Caki2 (cell line): Measurements from ENCODE around the gene TPSB2. TPM values are rescaled to one million over a fixed set of nuclear protein-coding genes. Genes with fewer than 3 reads are reported as not detected.
"Not testable (repeated sequence)": the region's sequence is repeated elsewhere in the genome, so short reads cannot be mapped to it uniquely, and the experiment has no call there.

Source experiments
- DNase-seq: peaks from one replicate; pipeline ENCODE4 v3.0.0-alpha.2; 2015; ENCODE audit warnings: low read depth
- in situ Hi-C: cut with HindIII; loops from 2 replicates; pipeline ENCODE4 v1.10.0; 2016; ENCODE audit warnings: low sequenced_read_pairs, low pct_unique_long_range_greater_than_20kb, mixed read lengths
- total RNA-seq: library from RNA; depleted of rRNA; stranded (reverse); fragments of >200 nt; shearing (Covaris generic); gene quantifications from 2 replicates; pipeline ENCODE4 v1.2.3, GENCODE V29; 2014; ENCODE audit warnings: low replicate concordance

The TPSB2 gene
- total RNA-seq, 1 experiment from 2014 or later, result not detected

- in situ Hi-C loops, DNase-seq: not testable (repeated sequence)
Measured at GRCh38 chr16:1247903-1248537, 18.0 kb upstream of the TPSB2 start.

- in situ Hi-C loops, result no loop called here
- DNase-seq, result no peak
Measured at GRCh38 chr16:1245452-1246020, 15.6 kb upstream of the TPSB2 start.

- DNase-seq, result no peak
- in situ Hi-C loops, result no loop called here
Measured at GRCh38 chr16:1244881-1245280, 14.9 kb upstream of the TPSB2 start.

GRCh38 chr16:1243907-1244850 lies 14.2 kb upstream of the TPSB2 start:
- DNase-seq, in situ Hi-C loops: not testable (repeated sequence)

GRCh38 chr16:1243363-1243762 lies 13.4 kb upstream of the TPSB2 start:
- in situ Hi-C loops, DNase-seq: not testable (repeated sequence)

GRCh38 chr16:1241081-1241480 lies 11.1 kb upstream of the TPSB2 start:
- DNase-seq, in situ Hi-C loops: not testable (repeated sequence)

- in situ Hi-C loops, DNase-seq: not testable (repeated sequence)
Measured at GRCh38 chr16:1240436-1240835, 10.5 kb upstream of the TPSB2 start, which contains the start of gene TPSAB1. Gene TPSAB1, plus strand, starts transcription at chr16:1240705. Its CDS starts 234 bp downstream, at chr16:1240939.

- in situ Hi-C loops, DNase-seq: not testable (repeated sequence)
Measured at GRCh38 chr16:1239575-1239974, 9.6 kb upstream of the TPSB2 start.

- in situ Hi-C loops, DNase-seq: not testable (repeated sequence)
Measured at GRCh38 chr16:1238909-1239308, 8.9 kb upstream of the TPSB2 start.

GRCh38 chr16:1237990-1238389 lies 8.0 kb upstream of the TPSB2 start:
- no peak for DNase-seq
- in situ Hi-C loops, result no loop called here

GRCh38 chr16:1236659-1237058 lies 6.7 kb upstream of the TPSB2 start:
- DNase-seq, in situ Hi-C loops: not testable (repeated sequence)

- in situ Hi-C loops, DNase-seq: not testable (repeated sequence)
Measured at GRCh38 chr16:1232049-1232748, 2.2 kb upstream of the TPSB2 start.

GRCh38 chr16:1231301-1231700 lies 1.3 kb upstream of the TPSB2 start:
- in situ Hi-C loops, DNase-seq: not testable (repeated sequence)

- in situ Hi-C loops, DNase-seq: not testable (repeated sequence)
Measured at GRCh38 chr16:1230471-1231212, 658 bp upstream of the TPSB2 start.

GRCh38 chr16:1229476-1229875 lies 508 bp downstream of the TPSB2 start:
- DNase-seq, in situ Hi-C loops: not testable (repeated sequence)

- in situ Hi-C loops, DNase-seq: not testable (repeated sequence)
Measured at GRCh38 chr16:1228227-1228626, 1.8 kb downstream of the TPSB2 start.

- DNase-seq, in situ Hi-C loops: not testable (repeated sequence)
Measured at GRCh38 chr16:1226692-1227091, 3.3 kb downstream of the TPSB2 start.
